GM08714 (cell line): ENCODE data around the gene ZFHX2.

Source experiments
- H3K4me3 ChIP-seq: fragments of 200-500 bp; sonication (Bioruptor generic); 2 replicates; pipeline ENCODE4 v1.5.1; 2014; ENCODE audit warnings: mild to moderate bottlenecking, low read length, inconsistent platforms
- ZNF274 ChIP-seq: IDR thresholded peaks from 2 replicates; pipeline ENCODE4 v1.6.1; 2012; ENCODE audit warnings: mild to moderate bottlenecking, low read depth, low read length

ZFHX2 gene

DNA sequence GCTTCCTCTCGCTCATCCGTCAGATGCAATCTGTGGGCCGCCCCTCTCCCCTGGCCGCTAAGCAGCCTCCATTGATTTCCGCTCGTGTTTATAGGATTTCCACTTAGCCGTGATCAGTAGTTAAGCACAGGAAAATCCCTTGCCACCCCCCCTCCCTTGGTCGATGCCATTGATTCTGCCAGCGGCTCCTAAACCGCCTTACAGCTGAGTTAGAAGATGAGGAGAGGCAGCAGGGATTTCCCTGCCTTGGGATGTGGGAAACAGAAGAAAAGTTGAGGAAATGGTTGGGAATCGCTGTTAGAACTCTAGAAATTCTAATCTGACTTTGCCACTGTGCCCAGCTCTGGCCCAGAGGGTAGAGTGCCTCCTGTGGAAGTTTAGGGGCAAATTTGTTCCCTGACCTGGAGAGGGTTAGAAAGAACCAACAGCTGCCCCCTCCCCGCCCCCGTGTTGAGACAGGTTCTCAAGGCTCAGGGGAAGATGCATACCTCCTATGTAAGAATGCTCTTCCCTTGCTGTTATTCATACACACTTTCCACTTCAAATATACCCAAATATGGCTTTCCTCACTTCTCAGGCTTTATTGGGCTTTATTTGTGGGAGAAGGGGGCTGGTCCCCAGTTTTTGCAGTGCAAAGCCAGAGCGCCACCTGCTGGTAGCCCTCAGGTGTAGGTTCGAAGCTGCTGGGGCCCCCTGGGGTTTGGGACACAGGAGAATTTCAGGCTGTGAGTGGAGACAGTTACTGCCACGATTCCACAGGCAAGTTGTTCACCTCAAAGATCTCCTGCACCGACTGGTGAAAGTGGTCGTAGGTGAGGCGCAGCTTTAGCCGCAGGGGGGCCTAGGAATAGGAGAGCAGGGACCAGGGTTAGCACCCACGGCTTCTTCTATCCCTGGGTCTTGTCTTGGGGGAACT, 7.7 kb upstream of the ZFHX2 start:
- TF ChIP-seq ZNF274 = no peak
- H3K4me3 ChIP-seq = no peak overlapping the region

DNA sequence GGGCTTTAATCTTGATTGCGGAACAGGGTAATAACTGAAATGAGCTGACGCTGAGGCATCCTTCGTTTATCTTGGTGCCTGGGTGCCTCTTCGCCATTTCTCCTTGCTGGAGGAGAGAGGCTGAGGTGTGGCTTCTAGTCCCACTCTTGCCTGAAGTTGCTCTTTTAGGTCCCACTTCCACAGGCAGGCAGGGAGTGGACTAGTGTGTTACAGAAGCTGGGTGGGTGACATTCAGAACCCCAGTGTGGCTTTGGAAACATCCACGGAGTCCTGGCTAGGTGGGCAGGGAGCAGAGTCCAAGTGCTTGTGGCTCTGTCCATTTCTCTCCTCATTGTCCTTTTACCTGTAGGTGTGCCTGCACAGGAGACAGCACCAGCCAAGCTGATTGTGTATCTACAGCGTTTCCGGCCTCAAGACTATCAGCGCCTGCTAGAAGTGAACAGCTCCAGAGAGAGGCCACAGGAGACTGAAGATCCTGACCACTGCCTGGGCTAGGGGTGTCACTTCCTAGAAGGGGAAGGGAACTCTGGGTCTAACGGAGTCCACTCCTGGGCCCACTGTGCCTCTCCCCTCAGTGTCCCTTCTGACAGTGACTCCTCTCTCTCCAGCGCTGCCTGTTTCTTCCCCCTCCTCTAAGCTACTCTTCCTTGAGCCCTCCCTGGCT, 6.9 kb upstream of the ZFHX2 start:
- no peak overlapping the region for H3K4me3 ChIP-seq
- TF ChIP-seq ZNF274 = no peak

DNA sequence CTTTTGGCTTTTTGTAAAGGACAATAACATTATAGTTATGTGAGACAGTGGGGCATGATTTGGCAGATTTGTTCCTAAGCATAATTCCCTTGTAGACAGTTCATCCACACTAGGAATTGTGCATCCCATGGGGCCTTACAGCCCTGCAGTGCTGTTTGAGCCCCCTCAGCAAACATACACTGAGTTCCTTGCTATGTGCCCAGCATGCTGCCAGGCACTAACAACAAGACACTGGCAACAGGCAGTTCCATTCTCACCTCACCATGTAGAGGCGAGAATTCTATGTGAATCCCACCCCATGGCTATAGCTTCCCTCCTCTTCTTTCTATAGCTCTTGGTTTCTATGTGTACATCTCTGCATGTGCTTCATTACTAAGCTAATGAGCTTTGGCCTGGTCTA, 6.4 kb upstream of the ZFHX2 start:
- TF ChIP-seq ZNF274 = no peak
- H3K4me3 ChIP-seq = no peak overlapping the region; the same call in 1 of the 2 replicates

DNA sequence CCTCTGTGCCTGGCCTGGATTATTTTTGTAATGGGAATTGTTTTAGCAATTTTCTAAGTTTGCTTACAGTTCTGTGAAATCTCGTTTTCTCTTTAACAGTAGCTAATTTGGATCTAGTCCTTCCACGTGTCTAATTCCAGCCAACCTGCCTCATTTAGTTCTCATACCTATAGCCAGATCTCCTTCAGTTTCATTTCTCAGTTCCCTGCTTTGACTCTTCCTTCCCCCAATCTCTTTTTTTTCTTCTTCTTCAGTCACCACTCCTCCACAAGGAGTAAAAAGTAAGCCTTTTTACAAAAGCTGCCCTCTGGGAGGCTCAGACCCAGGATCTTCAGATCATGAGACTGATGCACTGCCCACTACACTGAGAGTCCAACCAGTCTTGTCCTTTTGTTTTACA, 6.0 kb upstream of the ZFHX2 start:
- no peak for TF ChIP-seq ZNF274
- peak overlapping the region; percentile 79; the same call in 1 of the 2 replicates for H3K4me3 ChIP-seq

DNA sequence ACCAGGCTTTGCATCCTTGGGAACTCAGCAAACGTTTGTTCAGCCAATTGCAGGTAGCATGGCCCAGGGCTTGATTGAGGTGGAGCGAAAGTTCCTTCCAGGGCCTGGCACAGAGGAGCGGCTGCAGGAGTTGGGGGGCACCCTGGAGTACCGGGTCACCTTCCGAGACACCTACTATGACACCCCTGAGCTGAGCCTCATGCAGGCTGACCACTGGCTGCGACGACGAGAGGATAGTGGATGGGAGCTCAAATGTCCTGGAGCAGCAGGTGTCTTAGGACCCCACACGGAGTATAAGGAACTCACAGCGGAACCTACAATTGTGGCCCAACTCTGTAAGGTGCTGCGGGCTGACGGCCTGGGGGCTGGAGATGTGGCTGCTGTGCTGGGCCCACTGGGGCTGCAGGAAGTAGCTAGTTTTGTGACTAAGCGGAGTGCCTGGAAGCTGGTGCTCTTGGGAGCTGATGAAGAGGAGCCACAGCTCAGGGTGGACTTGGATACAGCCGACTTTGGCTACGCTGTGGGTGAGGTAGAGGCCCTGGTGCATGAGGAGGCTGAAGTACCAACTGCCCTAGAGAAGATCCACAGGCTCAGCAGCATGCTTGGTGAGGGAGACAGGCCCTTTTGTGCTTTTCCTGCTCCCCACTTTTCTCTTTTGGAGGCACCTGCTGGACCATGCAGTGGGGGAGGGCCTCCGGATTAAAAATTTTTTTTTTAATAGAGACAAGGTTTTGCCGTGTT, 5.3 kb upstream of the ZFHX2 start:
- H3K4me3 ChIP-seq = peak overlapping the region; percentile 79
- no peak for TF ChIP-seq ZNF274

GRCh38 chr14:23555882-23556699, 4.5 kb upstream of the ZFHX2 start, which contains the start of gene THTPA:
TSS of gene THTPA (plus strand) at chr14:23556271. CDS start at chr14:23556758, 487 bp downstream.
- peak within 1 kb of the TSS; percentile 79 for H3K4me3 ChIP-seq
- no peak for TF ChIP-seq ZNF274

- peak overlapping the region; percentile 79; the same call in 1 of the 2 replicates for H3K4me3 ChIP-seq
Observed at GRCh38 chr14:23555533-23555881, 3.9 kb upstream of the ZFHX2 start.

GRCh38 chr14:23550812-23551265, 726 bp downstream of the ZFHX2 start:
- H3K4me3 ChIP-seq = peak overlapping the region; percentile 72
- no peak for TF ChIP-seq ZNF274

More at GRCh38 chr14:23555533-23555881, 3.9 kb upstream of the ZFHX2 start:
- TF ChIP-seq ZNF274 = no peak

DNA sequence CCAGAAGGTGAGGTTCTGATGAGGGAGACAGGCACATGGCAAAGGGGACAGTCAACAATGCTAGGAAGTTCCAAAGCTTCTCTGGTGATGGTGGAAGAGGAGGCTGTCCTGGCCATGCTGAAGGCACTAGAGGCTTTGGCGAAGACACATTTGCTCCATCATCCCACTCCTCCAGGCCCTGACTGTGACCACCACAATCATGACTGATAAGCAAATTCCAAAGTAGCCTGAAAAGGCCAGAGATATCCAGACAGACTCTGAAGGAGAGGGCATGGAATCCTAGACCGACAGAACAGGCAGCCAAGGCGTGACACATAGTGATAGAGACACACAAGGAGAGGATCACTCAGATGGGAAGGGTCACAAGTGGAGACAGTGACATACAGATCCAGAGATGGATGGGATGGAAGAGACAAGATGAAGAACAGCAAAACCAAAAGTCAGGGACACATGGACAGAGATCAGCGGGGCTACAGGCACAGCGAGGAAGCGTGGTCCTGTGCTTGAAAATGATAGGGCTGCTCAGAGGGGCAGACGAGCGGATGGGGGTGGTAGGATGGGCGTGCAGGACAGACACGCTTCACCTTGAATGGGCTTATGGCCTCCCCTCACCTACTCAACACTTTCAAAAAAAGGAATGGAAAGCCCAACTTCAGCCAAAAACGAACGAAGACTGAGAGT, 1.3 kb downstream of the ZFHX2 start:
- no peak for TF ChIP-seq ZNF274

DNA sequence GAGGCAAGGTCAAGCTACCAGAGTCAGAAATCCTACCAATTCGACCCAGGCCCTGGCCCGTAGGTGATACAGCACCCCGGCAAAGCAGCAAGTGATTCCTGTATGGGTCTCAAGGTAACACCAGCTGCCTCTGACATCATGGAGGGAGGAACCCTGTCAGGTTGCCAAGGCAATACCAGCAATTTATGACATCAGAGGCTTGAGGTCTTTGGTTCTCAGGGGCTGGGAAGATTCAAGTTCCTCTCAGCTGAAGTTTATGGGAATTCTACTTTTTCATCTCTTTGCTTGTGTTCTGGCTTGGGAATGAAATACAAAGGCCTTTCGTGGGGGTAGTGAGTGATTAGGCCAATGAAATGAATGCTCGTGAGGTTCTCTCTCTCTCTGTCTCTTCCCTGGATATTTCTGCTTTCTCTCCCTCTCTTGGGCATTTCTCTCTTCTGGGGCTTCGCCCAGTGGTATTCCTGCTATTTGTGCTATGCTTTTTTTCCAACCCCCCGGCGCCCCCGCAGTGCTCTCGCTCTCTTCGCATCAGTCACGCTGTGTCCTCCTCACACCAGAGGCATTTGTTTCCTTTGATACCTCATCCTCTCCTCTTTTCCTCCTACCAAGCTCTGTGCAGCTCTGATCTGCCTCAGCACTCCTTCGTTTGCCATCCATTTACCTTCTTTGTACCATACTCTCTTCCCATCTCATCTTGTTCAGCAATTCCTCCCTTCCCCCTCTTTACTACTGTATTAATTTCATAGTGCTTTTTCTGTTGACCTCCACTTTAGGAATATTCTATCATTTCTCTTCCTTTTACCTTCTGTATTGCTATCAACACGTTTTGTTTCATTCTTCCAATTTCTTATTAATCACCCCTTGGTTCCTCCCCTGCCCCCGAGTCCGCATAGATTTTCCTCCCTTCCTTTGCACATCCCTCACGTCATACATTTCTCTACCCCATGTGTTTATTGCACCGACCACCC, 2.9 kb downstream of the ZFHX2 start:
- no peak overlapping the region for H3K4me3 ChIP-seq
- no peak for TF ChIP-seq ZNF274

More for the DNA sequence above, 1.3 kb downstream of the ZFHX2 start:
- peak overlapping the region; percentile 72 for H3K4me3 ChIP-seq

- no peak for TF ChIP-seq ZNF274
- no peak overlapping the region for H3K4me3 ChIP-seq
Observed at GRCh38 chr14:23547924-23548323, 3.6 kb downstream of the ZFHX2 start.
